ENCODE data around the gene XRCC6.

The XRCC6 gene

GRCh38 chr22:41687901-41688364 lies 66.8 kb downstream of the XRCC6 start:
- in situ Hi-C loops (cut with HindIII; ENCODE audit: low pct_unique_long_range_greater_than_20kb, low sequenced_read_pairs) = no loop called here

GRCh38 chr22:41688365-41689211 lies 67.5 kb downstream of the XRCC6 start, which contains the start of gene SNU13:
TSS of gene SNU13 (minus strand) at chr22:41688867. CDS start at chr22:41688796, 71 bp downstream.
- DNase-seq (ENCODE audit: low read depth in 1 of 2, low spot score in 1 of 2) = peak; percentile 73 to 90
- in situ Hi-C loops (cut with HindIII; ENCODE audit: low pct_unique_long_range_greater_than_20kb, low sequenced_read_pairs) = no loop called here
- no peak for TF ChIP-seq JUND (IDR thresholded peaks at IDR 0.05; ENCODE audit: low read depth)

More at GRCh38 chr22:41687901-41688364, 66.8 kb downstream of the XRCC6 start:
- no peak for TF ChIP-seq JUND (IDR thresholded peaks at IDR 0.05; ENCODE audit: low read depth)
- DNase-seq (ENCODE audit: low read depth in 1 of 2, low spot score in 1 of 2) = no peak

DNA sequence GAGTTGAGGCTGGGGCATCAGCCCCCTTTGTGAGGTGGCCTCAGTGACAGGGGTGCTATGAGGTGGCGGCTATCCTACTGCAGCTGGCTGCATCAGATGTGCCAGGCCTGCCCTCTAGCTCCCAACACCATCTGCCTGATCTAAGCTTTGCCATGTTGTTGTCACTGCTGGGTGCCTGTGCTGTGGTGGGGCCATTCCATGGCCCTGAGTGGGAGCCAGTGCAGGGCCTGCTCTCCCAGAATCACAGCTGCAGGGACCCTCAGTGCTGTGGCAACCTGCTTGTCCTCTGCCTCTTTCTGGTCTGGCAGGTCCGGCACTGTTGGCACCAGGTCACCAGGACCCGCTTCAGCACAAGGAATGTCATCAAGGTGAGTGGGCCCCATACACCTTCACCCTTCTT lies 69.4 kb downstream of the XRCC6 start:
- in situ Hi-C loops (cut with HindIII; ENCODE audit: low pct_unique_long_range_greater_than_20kb, low sequenced_read_pairs) = no loop called here
- no peak for TF ChIP-seq JUND (IDR thresholded peaks at IDR 0.05; ENCODE audit: low read depth)
- no peak for DNase-seq (ENCODE audit: low read depth in 1 of 2, low spot score in 1 of 2)

DNA sequence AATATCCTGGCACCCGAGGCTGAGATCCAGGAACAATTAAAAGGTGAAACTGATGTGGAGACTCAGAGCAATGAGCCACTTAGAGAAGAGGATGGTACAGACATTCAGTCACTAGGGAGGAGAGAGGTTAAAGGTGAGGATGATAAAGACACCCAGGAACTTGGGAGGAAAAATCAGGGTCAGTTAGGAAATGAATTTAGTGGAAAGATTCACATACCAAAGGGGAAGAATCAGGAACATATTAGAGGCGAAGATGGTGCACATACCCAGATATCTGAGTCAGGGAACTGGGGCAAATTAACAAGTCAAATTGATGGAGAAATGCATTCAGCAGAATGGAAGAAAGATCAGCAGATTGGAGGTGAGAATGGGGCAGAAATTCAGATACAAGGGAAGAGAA lies 74.1 kb downstream of the XRCC6 start:
- DNase-seq (ENCODE audit: low read depth in 1 of 2, low spot score in 1 of 2) = no peak
- in situ Hi-C loops (cut with HindIII; ENCODE audit: low pct_unique_long_range_greater_than_20kb, low sequenced_read_pairs) = no loop called here
- no peak for TF ChIP-seq JUND (IDR thresholded peaks at IDR 0.05; ENCODE audit: low read depth)

- DNase-seq (ENCODE audit: low read depth in 1 of 2, low spot score in 1 of 2) = no peak
- in situ Hi-C loops (cut with HindIII; ENCODE audit: low pct_unique_long_range_greater_than_20kb, low sequenced_read_pairs) = no loop called here
- no peak for TF ChIP-seq JUND (IDR thresholded peaks at IDR 0.05; ENCODE audit: low read depth)
Measured at GRCh38 chr22:41696703-41697102, 75.6 kb downstream of the XRCC6 start.

GRCh38 chr22:41697126-41697775 lies 76.2 kb downstream of the XRCC6 start:
- peak; percentile 69 to 81 for DNase-seq (ENCODE audit: low read depth in 1 of 2, low spot score in 1 of 2)
- no peak for TF ChIP-seq JUND (IDR thresholded peaks at IDR 0.05; ENCODE audit: low read depth)
- in situ Hi-C loops (cut with HindIII; ENCODE audit: low pct_unique_long_range_greater_than_20kb, low sequenced_read_pairs) = no loop called here

- DNase-seq (ENCODE audit: low read depth in 1 of 2, low spot score in 1 of 2) = no peak
- in situ Hi-C loops (cut with HindIII; ENCODE audit: low pct_unique_long_range_greater_than_20kb, low sequenced_read_pairs) = no loop called here
- TF ChIP-seq JUND (IDR thresholded peaks at IDR 0.05; ENCODE audit: low read depth) = no peak
Measured at GRCh38 chr22:41699264-41700107, 78.4 kb downstream of the XRCC6 start, which contains the start of gene MEI1. TSS of gene MEI1 (plus strand) at chr22:41699503. CDS start at chr22:41699539, 36 bp downstream.

DNA sequence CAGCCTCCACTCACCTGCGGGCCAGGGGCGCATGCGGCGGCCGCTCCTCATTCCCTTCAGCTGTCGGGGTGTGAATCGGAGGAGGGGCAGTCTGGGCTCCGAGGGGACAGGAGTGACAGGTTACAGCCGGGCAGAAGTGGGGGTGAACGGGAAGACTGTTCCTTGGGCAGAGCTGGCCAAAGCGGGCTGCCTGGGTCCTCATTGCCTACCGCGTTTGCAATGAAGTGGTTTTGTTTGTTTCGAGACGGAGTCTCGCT lies 78.9 kb downstream of the XRCC6 start:
- in situ Hi-C loops (cut with HindIII; ENCODE audit: low pct_unique_long_range_greater_than_20kb, low sequenced_read_pairs) = no loop called here
- TF ChIP-seq JUND (IDR thresholded peaks at IDR 0.05; ENCODE audit: low read depth) = no peak
- no peak for DNase-seq (ENCODE audit: low read depth in 1 of 2, low spot score in 1 of 2)

DNA sequence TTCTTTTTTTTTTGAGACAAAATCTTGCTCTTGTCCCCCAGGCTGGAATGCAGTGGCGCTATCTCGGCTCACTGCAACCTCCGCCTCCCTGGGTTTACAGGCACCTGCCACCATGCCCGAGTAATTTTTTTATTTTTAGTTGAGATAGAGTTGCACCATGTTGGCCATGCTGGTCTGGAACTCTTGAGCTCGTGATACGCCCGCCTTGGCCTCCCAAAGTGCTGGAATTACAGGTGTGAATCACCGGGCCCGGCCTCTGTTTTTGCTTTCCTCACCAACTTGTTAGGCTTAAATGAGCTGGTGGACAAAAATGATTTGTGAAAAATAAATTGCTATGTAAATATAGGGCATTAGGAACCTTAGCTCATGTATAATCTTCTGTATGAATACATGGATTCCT lies 81.7 kb downstream of the XRCC6 start:
- TF ChIP-seq JUND (IDR thresholded peaks at IDR 0.05; ENCODE audit: low read depth) = no peak
- in situ Hi-C loops (cut with HindIII; ENCODE audit: low pct_unique_long_range_greater_than_20kb, low sequenced_read_pairs) = no loop called here

GRCh38 chr22:41709341-41709740 lies 88.2 kb downstream of the XRCC6 start:
- no peak for TF ChIP-seq JUND (IDR thresholded peaks at IDR 0.05; ENCODE audit: low read depth)
- in situ Hi-C loops (cut with HindIII; ENCODE audit: low pct_unique_long_range_greater_than_20kb, low sequenced_read_pairs) = no loop called here
- DNase-seq (ENCODE audit: low read depth in 1 of 2, low spot score in 1 of 2) = no peak

More for the DNA sequence above, 81.7 kb downstream of the XRCC6 start:
- no peak for DNase-seq (ENCODE audit: low read depth in 1 of 2, low spot score in 1 of 2)

DNA sequence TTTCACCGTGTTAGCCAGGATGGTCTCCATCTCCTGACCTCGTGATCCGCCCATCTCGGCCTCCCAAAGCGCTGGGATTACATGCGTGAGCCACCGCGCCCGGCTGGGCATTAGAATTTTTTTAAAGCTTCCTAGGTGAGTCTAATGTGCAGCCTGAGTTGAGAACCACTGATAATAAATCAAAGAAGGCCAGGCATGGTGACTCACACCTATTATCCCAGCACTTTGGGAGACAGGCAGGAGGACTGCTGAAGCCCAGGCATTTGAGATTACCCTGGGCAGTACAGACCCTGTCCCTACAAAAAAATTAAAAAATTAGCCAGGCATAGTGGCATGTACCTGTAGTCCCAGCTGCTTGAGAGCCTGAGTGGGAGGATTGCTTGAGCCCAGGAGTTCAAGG lies 91.9 kb downstream of the XRCC6 start:
- in situ Hi-C loops (cut with HindIII; ENCODE audit: low pct_unique_long_range_greater_than_20kb, low sequenced_read_pairs) = no loop called here
- no peak for DNase-seq (ENCODE audit: low read depth in 1 of 2, low spot score in 1 of 2)
- TF ChIP-seq JUND (IDR thresholded peaks at IDR 0.05; ENCODE audit: low read depth) = no peak

All from T47D (cell line).